Mucosa of gallbladder (tissue), 1 donor: Measurements from ENCODE around the gene FLT4. TPM values are rescaled to one million over a fixed set of nuclear protein-coding genes. Genes with fewer than 3 reads are reported as not detected.

Source experiments
- DNase-seq: peaks from one replicate; pipeline ENCODE4 v3.0.0-alpha.2; 2020; ENCODE audit warnings: low spot score
- total RNA-seq: library from RNA; stranded (reverse); gene quantifications from one replicate; pipeline ENCODE4 v1.2.1, GENCODE V29; 2021
- donor health status: DM: no; HTN: no; CAD: no.

The FLT4 gene
- total RNA-seq, 1 donor from 2014 or later, result 11.1 TPM

DNA sequence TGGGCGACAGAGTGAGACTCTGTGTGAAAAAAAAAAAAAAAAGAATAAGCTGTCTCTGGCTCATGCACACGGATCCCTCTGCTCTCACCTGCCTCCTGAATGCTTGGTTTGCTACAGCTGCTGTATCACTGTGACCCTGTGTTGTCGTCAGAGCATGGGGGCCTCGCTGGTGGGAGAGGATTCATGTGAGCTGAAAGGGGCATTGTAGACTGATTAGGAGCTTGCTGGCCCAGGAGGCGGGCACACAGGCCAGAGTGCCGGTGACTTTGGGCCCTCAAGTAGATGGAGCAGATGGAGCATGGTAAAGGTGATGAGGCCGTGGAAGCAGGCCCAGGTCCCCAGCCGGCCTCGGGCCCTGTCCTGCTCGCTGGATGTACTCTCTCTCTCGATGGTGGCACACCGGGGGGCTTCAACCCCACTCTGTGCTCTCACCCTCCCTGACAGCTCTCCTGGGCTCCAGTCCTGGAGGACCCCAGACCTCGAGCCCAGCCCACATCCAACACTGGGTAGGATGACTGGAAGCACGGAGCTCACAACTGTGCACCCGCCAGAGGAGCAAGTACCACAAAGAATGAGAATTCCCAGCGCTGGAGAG lies 7.1 kb downstream of the FLT4 start:
- DNase-seq, result no peak

DNA sequence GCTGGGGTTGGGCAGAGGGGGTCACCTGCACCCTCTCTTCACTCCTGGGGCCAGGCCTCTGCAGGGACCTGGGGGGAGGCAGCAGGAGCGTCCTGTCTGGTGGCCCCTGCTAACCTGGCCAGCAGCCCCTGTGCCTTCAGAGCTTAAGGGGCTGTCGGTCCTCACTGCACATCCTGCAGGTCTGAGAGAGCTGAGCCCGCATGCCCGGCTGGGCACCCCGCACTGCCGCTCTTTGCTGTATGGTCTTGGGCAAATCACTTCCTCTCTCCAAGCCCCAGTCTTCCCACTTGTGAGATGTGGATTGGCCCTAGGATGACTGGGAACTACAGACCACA lies 7.9 kb downstream of the FLT4 start:
- DNase-seq, result no peak

GRCh38 chr5:180640861-180641565 lies 8.4 kb downstream of the FLT4 start:
- DNase-seq, result no peak

GRCh38 chr5:180640611-180640860 lies 8.9 kb downstream of the FLT4 start:
- no peak for DNase-seq

GRCh38 chr5:180639741-180640610 lies 9.4 kb downstream of the FLT4 start:
- DNase-seq, result no peak

- no peak for DNase-seq
These were observed 10.1 kb downstream of the FLT4 start for GRCh38 chr5:180639287-180639686.

DNA sequence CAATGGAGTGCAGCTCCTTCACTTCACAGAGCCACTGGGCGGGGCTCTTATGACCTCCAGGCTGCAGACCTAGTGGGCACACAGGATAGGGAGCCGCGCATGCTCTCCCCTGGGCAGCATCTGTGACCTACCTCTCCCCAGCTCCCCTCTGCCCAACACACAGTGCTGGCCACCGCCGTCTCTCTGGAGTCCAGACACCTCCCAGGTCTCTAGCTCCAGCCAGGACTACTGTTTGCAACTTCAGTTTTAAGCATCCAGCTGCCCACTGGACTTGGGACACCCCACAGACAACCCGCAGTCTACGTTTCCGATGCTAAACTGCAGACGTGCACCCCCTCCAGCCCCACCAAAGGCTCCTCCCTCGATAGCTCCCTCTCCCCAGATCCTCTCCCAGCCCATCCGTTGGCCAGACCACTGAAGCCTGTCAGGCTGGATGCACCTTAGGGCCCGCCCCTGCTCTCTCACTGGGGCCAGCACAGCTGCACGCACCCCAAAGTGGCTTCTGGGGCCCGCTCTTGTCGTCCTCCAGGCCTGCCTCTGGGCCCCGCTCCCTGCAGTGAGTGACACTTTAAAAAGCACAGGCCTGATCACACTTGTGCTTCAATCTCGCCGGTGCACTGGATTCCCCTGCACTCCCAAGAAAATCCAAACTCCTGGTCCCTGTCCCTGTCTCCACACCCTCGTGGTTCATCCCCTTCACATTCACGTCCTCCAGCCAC lies 11.3 kb downstream of the FLT4 start:
- DNase-seq, result no peak

DNA sequence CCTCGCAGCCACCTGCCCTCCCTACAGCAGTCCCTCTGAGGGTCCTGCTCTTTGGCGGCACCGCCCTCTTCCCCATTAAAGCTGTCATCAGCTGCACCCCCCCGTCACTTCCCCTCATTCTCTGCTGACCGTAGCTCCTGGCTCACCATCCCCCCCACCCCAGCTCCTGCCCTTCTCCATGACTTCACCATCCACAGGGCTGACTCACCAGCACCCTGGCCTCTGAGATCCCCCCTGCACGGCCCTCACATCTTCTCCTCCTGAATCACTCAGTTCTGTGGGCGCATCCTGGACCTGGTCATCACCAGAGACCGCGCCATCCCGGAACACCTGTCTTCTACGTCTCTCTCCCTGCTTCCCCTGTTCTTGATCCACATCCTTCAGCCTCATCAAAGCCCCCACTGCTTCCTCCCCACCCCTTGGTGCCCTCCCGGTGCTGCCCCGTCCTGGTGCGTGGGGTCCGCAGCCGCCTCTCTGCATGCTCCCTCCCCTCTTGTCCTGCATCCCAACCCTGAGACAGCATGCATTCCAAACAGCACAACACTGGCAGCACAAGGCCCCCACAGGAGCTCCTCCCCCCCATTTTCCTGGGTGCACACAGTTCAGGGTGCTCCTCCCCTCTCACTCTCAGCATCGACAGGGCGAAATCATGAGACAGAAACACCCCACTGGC lies 12.9 kb downstream of the FLT4 start:
- no peak for DNase-seq

DNA sequence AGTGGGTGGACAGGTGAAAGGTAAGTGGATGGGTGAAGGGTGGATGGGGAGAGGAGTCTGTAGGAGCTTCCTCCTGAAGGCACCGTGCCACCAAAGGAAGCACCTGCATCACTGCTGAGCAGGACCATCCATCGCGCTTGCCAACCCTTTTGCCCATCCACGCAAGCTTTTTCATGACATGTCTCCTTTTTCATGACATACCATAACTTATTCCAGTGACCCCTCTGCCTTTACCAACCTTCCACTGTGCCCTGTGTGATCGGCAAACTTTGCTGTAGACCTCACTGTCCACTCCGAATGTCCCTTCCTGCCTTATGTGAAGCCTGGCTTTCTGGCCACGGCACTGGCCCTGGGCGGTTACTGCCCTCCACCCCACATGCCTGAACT lies 13.4 kb downstream of the FLT4 start:
- no peak for DNase-seq

GRCh38 chr5:180633283-180634177 lies 15.9 kb downstream of the FLT4 start:
- DNase-seq, result no peak

GRCh38 chr5:180632768-180633167 lies 16.6 kb downstream of the FLT4 start:
- DNase-seq, result no peak

GRCh38 chr5:180631549-180632383 lies 17.6 kb downstream of the FLT4 start:
- DNase-seq, result no peak

GRCh38 chr5:180630426-180630825 lies 19.0 kb downstream of the FLT4 start:
- DNase-seq, result no peak

- DNase-seq, result no peak
These were observed 19.5 kb downstream of the FLT4 start for GRCh38 chr5:180629831-180630382.

GRCh38 chr5:180628827-180629750 lies 20.3 kb downstream of the FLT4 start:
- no peak for DNase-seq

- DNase-seq, result no peak
These were observed 21.2 kb downstream of the FLT4 start for GRCh38 chr5:180628211-180628610.

DNA sequence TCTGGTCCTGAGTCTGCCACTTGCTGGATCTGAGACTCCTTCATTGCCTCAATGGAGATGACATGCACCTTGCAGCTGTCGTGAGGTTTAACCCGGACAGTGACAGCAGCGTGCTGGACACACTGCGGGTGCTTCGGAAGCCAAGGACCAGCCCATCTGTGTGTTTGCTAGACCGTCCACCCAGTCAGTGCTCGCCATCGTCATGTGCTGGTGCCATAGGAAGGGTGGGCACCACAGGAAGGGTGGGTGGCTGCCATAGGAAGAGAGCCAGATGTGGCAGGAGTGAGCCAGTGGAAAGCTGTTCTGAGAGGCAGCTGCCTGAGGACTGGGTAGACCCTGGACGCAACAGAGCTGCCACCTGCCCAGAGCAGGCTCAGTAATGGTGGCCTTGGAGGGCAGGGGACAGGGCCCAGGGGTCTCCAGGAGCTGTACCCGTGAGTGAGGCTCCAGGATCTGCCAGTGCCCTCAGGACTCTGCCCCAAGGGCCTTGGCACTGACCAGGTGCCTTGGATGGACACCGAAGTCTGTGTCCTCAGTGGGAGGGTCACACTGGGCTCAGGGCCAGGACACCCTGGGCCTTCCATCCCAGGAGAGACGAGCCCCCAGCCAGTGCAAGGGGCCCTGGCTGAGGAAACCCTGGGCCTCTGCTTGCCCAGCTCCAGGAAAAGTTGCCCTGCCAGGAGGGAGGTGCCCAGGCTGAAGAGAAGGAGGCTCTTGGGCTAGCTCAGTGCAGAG lies 21.8 kb downstream of the FLT4 start:
- no peak for DNase-seq
